ENCODE results near the gene MDFI.
A peak's percentile ranks its signal among the peaks of the same experiment; 100 is the strongest.

Gene MDFI

GRCh38 chr6:41689171-41690008 lies 51.1 kb downstream of the MDFI start:
- DNase-seq = peak; percentile 50

- no peak for DNase-seq
These were observed 52.5 kb downstream of the MDFI start for GRCh38 chr6:41690541-41691330.

- DNase-seq = no peak
These were observed 53.3 kb downstream of the MDFI start for GRCh38 chr6:41691426-41692079.

- DNase-seq = no peak
These were observed 53.9 kb downstream of the MDFI start for GRCh38 chr6:41692080-41692675.

GRCh38 chr6:41692730-41693129 lies 54.5 kb downstream of the MDFI start:
- no peak for DNase-seq

GRCh38 chr6:41693281-41694240 lies 55.3 kb downstream of the MDFI start:
- DNase-seq = no peak

GRCh38 chr6:41694815-41695526 lies 56.7 kb downstream of the MDFI start:
- peak; percentile 21 for DNase-seq

- no peak for DNase-seq
These were observed 57.6 kb downstream of the MDFI start for GRCh38 chr6:41695825-41696224.

- no peak for DNase-seq
These were observed 58.5 kb downstream of the MDFI start for GRCh38 chr6:41696788-41697187.

GRCh38 chr6:41697861-41698781 lies 59.9 kb downstream of the MDFI start:
- peak; percentile 95 for DNase-seq

- DNase-seq = no peak
These were observed 60.8 kb downstream of the MDFI start for GRCh38 chr6:41699063-41699462.

GRCh38 chr6:41700463-41701347 lies 62.4 kb downstream of the MDFI start:
- no peak for DNase-seq

GRCh38 chr6:41702089-41702745 lies 63.9 kb downstream of the MDFI start:
- no peak for DNase-seq

- DNase-seq = no peak
These were observed 64.7 kb downstream of the MDFI start for GRCh38 chr6:41702771-41703494.

Measured in fibroblast of skin of scalp (primary cell).